ENCODE data around the gene SH3GL1.
"Not testable (repeated sequence)": the region's sequence is repeated elsewhere in the genome, so short reads cannot be mapped to it uniquely, and the experiment has no call there.

Gene SH3GL1

DNA sequence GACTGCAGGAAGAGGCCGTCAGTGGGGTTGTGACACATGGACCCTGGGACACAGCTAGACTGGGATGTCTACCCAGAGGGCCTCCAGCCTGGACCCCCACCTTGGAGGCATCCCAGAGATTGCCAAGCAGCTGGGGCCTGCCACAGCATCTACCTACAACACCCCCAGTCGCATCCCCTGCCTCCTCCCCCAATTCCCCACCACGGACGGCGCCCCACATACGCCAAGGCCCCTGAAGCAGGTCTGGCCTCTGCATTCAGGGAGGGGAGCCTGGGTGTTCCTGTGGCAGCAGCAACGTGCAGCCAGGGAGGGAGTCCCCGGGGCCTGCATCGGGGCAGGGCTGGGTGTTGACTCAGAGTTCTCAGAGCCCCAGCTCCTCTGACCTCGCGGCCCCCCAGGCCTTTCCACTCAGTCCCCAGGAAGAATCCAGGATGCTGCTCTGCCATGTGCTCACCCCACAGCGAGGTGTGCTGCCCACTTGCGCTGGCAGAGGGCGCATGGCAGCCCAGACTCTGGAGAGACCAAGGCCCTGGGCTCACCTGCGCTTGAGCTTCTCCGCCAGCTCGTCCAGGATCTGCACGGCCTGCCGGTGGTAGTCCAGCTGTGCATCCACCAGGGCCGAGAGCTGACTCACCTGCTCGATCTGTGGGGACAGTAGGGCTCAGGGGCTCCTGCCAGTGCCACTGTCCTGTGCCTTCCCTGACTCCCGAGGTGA is 37.4 kb downstream of the SH3GL1 start:
- no peak for FAIRE-seq

DNA sequence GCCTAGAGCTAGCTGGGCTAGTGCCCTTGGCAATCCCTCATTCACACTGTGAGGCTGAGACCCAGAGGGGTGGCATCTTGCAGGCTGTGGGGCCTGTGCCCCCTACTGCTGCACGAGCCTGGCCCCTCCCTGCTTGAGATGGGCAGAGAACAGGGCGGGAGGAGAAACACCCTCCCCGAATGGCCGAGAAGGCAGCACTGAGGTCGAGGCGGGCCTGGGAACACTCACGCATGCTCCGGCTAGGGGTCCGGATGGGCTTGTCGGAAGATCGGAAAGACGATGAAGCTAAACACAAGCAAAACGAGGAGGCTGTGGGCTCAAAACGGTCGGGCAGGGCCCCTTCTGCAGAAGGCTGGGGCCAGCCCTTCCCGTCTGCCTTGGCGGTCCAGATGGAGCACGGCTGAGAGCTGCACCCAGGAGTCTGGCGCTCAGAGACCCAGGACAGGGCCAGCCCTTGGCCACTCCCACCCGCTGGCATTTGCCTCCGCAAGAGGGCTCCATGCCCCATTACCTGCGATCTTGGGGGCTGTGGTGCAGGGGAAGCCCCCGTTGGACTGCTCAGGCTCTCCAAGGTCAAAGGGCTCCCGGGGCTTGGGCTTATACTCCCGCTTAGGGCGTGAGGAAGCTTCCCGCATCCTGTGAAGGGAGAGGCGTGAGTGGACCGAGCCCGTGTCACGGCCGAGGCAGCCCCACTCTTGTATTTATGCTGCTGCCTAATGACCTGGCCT is 38.1 kb downstream of the SH3GL1 start:
- FAIRE-seq: no peak

DNA sequence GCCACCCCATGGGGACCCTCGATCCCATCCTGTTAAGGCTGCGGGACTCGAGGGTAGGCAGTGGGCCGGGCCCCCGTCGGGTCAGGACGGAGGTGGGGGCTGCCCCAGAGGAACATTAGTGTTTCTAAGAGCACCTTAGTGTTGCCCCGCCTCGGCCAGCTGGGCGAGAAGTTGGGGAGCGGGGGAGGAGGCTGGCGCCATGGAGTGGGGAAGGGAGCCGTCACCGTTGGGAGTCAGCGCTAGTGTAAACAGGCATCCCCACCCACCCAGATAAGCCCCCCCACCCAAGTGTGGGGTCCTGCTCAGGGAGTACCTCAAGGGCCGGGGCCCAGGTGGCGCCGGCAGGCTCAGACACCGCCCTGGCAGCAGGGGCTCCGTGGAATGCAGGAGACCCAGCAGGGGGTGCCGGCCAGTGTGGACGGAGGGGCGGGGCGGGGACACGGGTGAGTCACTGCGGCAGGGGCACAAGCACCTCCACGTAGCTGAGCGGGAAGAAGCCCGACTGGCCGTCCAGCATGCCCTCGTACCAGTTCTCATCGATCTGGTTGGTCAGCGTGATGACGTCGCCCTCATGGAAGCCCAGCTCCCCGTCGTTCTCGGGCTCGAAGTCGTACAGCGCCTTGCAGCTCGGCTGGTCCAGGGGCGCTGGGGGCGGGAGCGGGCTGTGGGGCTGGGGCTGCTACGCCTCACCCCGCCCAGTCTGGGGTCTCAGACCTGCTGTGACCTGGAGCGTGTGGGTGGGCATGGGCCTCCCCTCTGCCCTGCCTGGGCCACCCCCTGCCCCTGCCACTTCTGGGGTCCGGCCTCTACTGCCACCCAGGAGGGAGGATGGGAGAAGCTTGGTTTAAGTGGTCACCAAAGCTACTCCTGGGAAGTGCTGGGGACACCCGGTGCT is 38.9 kb downstream of the SH3GL1 start:
- no peak for FAIRE-seq

DNA sequence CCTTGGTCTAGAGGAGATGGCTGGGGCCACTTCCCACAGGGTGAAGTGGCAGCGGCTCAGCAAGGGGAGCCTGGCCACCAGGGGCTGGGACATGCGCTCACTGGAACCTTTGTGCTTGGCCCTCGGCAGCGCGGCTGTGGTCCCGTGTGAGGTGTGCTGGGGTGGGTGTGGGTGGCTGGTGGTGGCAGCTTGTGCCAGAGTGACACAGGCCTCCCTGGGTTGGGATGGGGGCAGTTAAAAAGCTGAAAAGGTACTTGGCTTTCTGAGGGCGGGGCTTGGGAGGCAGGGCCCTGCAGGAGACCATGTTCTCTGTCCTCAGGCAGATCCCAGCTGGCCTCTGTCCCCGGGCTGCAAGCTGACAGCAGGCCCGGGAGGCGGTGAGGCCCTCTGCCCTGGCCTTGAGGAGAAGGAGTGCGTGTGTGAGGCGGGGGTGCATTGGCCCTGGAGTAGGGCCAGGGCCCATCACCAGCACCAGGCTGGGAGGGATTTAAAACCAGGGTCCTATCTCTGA is 39.7 kb downstream of the SH3GL1 start:
- FAIRE-seq: no peak

DNA sequence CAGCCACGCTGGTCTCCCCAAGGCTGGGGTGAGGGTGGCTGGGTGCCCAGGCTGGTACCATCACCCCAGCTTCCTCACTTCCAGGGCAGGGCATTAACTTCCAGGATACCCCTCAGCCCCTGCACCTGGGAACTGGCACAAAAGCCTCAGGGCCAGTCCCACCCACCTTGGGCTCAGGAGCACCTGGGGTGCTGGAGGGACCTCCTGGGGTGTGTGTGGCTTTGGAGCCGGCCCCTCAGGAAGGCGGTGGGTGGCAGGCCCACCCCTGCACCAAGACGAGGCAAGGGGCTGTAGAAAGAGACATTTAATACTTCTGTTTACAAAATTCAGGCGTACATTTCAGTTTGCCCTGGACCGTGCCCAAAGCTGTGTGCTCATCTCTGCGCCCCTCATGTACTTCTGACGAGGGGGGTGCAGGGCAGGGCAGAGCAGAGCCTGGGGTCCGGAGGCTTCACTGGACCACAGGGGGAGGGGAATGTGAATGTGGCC is 40.2 kb downstream of the SH3GL1 start:
- no peak for FAIRE-seq

DNA sequence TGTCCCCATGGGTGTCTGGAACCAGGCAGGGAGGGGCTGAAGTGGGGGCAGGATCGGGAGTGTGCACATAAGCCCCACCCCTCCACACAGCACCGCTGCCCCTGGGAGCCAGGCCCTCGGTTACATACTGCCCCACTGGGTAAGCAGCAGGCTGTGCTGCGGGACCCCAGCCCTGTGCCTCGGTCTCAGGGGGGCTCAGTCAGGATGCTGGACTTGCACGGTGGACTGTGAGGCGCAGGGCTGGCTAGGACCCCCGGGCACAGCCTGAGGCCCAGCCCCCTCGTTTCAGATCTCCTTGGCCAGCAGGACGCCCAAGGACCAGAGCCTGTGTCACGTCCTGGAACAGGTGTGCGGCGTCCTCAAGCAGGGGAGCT is 40.7 kb downstream of the SH3GL1 start:
- FAIRE-seq: no peak

DNA sequence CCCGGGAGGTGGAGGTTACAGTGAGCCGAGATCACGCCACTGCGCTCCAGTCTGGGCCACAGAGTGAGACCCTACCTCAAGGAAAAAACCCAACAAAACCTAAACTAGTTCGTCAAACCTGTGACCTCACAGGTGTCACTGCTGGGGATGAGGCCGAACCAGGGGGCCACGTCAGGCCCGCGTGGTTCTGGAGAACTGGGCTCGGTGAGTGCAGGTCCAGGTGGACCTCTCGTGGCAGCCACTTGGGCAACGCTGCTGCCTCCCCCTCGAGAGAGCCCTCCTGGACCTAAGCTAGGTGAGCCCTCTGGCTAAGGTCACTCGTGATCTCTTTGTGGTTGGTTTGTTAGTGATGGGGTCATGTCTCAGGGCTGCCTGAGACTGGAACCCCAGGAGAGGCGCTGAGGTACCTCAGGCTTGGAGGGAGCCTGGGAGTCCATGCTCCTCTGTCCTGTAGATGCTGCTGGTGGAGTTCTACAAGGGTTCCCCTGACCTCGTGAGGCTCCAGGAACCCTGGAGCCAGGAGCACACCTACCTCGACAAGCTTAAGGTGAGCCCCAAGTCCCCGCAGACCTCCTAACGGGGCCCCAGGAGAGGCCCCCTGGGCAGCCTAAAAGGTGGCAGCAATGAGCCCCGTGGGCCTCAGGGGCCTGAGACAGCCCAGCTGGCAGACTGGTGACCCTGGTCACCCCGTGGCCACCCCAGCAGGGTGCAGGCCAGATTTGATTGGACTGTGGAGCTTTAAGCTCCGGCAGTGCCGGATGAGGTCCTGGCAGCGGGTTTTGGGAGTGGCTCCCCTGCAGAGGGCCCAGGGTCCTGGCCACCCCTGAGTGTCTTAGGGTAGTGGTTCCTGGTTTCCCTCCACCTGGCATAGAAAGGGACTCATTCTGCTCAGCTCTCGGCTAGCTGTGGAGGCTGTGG is 41.4 kb downstream of the SH3GL1 start:
- FAIRE-seq: no peak

DNA sequence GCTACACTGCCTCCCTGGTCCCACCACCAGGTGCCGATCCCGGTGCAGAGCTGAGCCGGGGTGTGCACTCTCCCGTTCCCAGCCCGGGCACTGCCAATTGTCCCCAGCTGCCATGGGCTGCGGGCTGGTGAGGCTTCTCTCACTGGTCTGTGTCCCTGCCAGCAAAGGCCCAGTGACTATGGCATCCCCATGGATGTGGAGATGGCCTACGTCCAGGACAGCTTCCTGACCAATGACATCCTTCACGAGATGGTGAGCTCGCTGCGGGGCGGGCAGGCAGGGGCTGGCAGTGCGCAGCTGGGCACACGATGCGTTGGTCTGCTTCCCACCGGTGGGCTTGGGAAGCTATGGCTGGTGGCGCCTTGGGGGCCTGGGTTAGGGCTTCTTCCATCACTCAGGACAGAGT is 42.4 kb downstream of the SH3GL1 start:
- no peak for FAIRE-seq

DNA sequence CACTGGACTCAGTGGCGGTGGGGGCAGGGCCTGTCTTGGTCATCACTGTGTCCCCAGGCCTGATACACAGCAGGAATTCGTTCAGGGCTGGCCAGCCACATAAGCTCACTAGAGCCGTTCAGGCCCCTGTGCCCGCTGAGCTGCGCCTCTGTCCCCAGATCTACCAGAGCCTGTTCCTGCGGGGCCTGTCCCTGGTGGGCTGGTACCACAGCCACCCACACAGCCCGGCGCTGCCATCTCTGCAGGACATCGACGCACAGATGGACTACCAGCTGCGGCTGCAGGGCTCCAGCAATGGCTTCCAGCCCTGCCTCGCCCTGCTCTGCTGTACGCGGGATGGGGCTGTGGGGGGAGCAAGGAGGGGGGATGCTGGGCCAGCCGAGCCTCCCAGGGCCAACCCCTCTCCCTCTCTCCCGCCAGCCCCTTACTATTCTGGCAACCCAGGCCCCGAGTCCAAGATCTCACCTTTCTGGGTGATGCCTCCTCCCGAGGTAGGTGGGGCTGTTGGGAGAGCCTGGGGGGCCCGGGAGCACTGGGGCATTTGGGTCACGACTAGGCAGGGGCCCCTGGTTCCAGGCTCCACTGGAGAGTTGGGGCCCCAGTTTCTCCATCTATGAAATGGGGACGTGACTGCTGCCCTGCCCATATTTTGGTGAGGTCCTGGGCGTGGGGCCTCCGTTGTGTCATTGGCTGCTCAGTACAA is 43.1 kb downstream of the SH3GL1 start:
- no peak for FAIRE-seq

DNA sequence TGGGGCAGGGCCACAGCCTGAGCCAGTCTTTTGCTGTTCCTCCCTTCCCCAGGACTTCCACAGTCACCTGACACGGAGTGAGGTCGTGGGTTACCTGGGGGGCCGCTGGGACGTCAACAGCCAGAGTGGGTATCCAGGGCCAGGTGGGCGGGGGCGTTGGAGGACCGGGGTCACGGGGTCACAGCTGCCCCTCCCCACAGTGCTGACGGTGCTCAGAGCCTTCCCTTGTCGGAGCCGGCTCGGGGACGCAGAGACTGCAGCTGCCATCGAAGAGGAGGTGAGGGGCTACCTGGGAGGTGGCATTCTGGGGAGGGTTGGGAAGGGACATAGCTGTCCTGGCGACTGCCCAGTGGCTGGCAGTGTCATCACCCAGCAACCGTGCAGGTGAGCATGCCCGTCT is 45.5 kb downstream of the SH3GL1 start:
- no peak for FAIRE-seq

DNA sequence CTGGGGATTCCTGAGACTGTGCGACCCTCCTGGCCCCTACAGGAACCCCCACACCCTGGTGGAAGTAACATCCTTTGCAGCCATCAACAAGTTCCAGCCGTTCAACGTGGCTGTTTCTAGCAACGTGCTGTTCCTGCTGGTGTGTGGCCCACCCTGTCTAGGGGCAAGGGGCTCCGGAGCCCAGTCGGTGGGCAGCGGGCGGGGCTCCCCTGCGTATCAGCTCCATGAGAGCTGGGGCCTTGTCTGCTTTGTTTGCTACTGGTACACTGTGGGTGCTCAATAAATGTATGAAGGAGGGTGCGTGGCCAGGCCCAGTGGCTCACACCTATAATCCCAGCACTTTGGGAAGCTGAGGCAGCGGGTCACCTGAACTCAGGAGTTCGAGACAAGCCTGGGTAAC is 46.1 kb downstream of the SH3GL1 start:
- FAIRE-seq: no peak

DNA sequence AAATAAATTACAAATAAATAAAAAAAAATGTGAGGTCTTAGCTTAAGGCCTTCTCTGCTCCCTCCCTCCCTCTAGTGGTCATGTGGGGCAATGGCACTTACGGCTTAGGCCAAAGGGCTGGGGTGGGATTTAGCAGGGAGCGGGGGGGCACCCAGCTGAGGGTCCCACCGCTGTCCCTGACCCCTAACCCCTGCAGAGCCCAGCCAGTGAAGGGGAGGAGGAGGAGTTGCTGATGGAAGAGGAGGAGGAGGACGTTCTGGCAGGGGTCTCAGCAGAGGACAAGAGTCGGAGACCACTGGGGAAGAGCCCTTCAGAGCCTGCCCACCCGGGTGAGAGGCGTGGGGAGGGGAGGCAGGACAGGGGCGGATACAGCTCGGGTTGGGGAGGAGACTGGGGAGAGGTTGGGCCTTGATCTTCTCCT is 47.6 kb downstream of the SH3GL1 start:
- FAIRE-seq: no peak

DNA sequence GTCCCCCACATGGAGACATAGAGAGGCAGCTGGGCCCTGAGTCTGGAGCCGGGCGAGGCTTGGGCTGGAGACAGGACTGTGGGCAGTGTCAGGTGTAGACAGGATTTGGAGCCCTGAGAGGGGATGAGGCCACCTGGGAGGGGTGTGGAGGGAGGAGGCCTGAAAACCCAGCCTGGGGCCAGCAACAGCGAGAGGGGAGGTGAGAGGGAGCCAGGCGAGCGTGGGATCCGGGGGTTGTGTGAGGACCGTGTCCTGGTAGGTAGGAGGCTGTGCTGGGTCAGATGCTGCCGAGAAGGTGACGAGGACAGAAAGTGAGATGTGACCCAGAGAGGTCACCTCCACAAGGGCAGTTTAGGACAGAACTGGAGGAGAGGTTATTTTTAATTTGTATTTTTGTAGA is 49.6 kb downstream of the SH3GL1 start:
- no peak for FAIRE-seq

DNA sequence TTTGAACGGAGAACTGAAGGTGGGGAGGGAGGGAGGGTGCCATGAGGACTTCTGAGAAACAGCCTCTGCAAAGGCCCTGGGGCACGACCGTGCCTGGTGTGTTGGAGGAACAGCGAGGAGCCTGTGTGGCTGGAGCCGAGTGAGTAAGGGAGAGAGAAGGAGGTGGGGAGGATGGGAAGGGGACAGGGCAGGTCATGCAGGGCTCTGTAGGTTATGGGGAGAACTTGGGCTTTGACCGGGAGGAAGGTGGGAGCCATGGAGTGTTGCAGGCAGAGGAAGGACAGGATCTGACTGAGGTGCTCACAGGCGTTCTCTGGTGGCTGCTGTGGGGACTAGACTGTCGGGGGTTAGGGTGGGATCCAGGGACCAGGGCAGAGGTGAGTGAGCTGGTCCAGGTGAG is 50.2 kb downstream of the SH3GL1 start:
- no peak for FAIRE-seq

DNA sequence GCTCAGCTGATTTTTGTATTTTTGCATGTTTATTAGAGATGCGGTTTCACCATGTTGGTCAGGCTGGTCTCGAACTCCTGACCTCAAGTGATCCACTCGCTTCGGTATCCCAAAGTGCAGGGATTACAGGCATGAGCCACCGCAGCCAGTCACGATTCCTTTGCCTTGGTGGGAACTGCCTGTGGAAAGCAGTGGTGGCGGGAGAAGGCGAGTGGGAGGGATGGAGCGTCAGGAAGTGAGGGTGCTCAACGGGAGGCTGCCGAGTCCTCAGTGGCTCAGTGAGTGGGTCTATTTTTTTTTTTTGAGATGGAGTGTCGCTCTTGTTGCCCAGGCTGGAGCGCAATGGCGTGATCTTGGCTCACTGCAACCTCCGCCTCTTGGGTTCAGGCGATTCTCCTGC is 51.1 kb downstream of the SH3GL1 start:
- not testable (repeated sequence) for FAIRE-seq

DNA sequence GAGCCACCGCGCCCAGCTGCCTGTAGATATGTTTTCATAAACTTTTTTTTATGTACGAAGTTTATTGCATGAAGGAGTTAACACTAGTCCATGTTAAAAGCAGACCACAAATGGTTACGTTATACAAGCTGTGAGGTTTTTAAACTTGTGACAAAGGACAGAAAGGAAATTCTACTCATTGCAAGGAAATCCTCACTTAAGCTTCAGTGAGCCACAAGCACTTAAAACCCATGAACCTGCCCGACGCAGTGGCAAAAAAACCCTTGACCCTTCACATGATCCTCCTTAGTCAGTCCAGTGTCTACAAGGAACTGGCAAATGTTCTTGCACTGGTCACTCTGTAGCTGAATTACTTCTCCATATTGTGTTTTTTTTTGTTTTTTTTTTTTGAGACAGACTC is 52.8 kb downstream of the SH3GL1 start:
- no peak for FAIRE-seq

DNA sequence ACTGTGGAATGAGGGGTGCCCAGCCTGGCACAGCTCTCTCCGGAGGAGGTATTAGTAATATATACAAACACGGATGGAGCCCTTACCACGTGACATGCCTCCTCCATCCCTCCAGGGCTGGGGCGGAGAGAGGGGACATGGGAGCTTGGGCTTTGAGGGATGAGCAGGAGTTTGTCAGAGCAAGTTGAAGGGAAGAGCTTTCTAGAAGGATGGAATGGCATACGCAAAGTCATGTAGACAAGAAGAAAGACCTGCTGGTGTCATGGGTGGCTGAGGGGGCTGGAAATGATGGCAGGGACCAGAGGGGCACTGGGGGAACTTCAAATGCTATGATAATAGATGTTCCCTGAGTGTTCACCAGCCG is 54.3 kb downstream of the SH3GL1 start:
- FAIRE-seq: no peak

DNA sequence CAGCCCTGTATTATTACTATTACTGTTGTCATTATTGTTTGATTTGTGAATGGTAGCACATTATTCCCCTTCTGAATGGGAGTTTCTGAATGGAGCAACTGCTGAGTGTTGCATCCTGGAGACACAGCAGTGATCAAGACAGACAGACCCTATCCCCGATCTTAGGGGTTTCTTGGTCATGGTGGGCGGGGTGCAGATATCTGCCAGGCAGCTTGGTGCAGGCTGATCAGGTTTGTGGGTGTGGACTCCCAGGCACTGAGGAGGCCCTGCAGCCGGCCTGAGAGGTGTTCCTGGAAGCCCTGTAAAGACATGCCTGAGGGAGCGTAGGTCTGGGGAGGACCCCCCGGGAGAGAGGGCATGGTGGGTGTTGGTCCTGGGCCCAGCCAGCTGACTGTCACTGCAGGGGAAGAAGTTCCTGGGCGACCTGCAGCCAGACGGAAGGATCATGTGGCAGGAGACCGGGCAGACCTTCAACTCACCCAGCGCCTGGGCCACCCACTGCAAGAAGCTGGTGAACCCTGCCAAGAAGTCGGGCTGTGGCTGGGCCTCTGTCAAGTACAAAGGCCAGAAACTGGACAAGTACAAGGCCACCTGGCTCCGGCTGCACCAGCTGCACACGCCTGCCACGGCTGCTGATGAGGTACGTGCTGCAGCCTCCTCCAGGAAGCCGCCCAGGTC is 54.9 kb downstream of the SH3GL1 start:
- no peak for FAIRE-seq

DNA sequence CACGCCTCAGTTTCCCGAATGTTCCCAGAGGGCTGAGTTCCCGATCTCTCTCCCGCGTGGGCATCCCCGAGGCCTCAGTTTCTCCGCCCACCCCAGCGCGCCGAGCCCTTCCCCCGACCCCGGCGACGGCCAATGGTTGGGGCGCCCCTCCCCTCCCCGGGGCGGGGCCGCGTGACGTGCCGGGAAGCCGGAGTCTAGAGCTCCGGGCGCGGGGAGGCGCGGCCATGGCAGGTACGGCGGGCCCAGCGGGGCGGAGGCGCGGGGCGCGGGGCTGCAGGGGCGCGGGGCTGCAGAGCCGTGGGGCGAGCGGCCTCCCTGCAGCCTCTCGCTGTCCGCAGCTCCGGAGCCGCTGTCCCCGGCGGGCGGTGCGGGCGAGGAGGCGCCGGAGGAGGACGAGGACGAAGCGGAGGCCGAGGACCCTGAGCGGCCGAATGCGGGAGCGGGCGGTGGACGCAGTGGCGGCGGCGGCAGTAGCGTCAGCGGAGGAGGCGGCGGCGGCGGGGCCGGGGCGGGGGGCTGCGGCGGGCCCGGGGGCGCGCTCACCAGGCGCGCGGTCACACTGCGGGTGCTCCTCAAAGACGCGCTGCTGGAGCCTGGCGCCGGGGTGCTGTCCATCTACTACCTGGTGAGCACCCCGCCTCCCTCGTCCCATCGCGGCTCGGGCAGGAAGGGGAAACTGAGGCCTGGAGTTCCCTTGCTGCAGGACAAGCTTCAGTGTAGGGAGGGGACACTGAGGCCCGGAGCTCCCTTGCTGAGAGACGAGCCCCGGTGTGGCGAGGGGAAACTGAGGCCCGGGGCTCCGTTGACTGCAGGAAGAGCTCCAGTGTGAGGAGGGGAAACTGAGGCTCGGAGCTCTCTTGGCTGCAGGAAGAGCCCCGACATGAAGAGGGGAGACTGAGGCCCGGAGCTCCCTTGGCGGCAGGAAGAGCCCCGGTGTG is 56.7 kb downstream of the SH3GL1 start, which contains the start of gene MPND:
MPND (plus strand) TSS at position 193 of the 938 bp plus-strand sequence; CDS start at position 225, 32 bp downstream.
- no peak for FAIRE-seq
